Fibroblast of skin of abdomen (primary cell): ENCODE results near the gene GPR160. TPM values are rescaled to one million over a fixed set of nuclear protein-coding genes. Genes with fewer than 3 reads are reported as not detected.
A peak's percentile ranks its signal among the peaks of the same experiment; 100 is the strongest.
"Not testable (repeated sequence)": the region's sequence is repeated elsewhere in the genome, so short reads cannot be mapped to it uniquely, and the experiment has no call there.

ENCODE experiments used
- DNase-seq: peaks from one replicate; pipeline ENCODE4 v3.0.0-alpha.2; 2013
- polyA plus RNA-seq, 2 experiments: library from polyadenylated mRNA; unstranded; fragments of 120-200 nt; gene quantifications; one replicate each; pipeline ENCODE4 v1.2.1, GENCODE V29; 2013; ENCODE audit not compliant: insufficient read length in 2 of 2

Gene GPR160, protein sequence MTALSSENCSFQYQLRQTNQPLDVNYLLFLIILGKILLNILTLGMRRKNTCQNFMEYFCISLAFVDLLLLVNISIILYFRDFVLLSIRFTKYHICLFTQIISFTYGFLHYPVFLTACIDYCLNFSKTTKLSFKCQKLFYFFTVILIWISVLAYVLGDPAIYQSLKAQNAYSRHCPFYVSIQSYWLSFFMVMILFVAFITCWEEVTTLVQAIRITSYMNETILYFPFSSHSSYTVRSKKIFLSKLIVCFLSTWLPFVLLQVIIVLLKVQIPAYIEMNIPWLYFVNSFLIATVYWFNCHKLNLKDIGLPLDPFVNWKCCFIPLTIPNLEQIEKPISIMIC
- polyA plus RNA-seq (2013, experiment 1 of 2; ENCODE audit: insufficient read length): 0.10 TPM
- polyA plus RNA-seq (2013, experiment 2 of 2; ENCODE audit: insufficient read length): 0.17 TPM

DNA sequence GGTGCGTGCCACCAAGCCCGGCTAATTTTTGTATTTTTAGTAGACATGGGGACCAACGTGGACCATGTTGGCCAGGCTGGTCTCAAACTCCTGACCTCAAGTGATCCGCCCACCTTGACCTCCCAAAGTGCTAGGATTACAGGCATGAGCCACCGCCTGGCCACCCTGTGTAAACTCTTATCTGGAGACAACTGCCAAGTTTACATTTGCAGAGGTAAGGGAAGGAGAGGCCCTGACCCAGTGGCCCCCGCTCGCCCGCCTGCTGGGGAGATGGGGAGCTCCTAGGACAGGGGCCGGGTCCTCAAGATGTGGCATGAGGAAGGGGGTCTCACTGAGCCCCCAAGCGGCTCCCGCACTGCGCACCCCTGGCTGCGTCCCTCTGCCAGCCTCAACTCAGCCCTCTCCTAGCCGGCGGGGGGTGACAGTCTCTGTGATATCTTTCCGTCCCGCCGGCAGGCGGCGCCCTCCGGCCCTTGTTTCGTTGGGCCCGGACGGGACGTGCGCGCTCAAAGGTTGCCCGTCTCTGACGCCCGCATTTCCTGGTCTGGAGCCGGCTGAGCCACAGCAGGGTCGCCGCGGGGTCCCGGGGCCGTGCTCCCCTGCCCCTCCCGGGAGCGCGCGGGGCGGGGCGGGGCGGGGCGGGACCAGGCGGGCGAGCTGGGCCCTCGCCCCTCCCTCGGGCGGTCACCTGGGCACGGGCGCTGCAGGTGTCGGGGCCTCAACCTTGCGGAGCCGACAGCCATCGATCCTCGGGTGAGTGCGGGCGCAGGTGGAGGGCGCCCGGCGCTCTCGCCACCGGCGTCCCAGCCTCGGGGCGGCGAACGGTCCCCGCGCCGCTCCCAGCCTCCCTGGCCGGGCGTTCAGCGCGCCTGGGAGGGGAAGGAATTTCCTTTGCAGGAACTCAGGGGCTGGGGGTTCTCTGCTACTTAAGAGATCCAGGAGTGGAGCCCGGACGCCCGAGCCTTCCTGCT is at the start of gene GPR160:
Gene GPR160 (plus strand): TSS at position 533 of the 971 bp plus-strand sequence. CDS start 45,978 bp downstream, outside the sequence.
- DNase-seq: peak; percentile 27

- DNase-seq: no peak
These were observed 47.4 kb upstream of the GPR160 start for GRCh38 chr3:169990431-169990830.

GRCh38 chr3:169992156-169992555 is 45.6 kb upstream of the GPR160 start:
- DNase-seq: no peak

DNA sequence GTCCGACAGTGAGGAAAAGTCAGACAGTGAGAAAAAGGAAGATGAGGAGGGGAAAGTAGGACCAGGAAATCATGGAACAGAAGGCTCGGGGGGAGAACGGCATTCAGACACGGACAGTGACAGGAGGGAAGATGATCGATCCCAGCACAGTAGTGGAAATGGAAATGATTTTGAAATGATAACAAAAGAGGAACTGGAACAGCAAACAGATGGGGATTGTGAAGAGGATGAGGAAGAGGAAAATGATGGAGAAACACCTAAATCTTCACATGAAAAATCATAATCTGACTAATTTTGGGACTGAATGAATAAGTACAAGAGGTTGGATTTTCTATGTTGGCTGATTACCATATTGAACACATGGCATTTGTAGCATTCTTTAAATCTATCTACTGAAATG is 45.0 kb upstream of the GPR160 start:
- DNase-seq: no peak

DNA sequence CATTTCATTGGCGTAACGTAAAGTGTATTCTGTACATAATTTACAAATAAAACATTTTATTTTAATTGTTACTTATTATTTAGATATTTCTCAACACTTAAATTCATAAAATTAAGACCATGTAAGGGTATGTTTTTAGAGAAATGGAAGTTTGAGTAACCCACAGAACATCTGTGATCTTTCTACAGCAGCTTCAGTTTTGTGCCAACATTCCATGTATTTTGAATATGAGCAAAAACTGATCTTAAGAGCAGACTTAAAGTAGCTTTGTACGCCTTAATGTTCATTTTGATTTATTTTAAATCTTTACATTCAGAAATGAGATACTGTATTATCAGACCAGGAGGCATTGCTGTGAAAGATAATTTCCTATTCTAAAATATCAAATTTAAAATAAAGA is 44.0 kb upstream of the GPR160 start:
- no peak for DNase-seq

GRCh38 chr3:169996063-169996462 is 41.7 kb upstream of the GPR160 start:
- DNase-seq: no peak

GRCh38 chr3:169998668-169999131 is 39.1 kb upstream of the GPR160 start:
- peak; percentile 76 for DNase-seq

- no peak for DNase-seq
These were observed 38.4 kb upstream of the GPR160 start for GRCh38 chr3:169999433-169999832.

DNA sequence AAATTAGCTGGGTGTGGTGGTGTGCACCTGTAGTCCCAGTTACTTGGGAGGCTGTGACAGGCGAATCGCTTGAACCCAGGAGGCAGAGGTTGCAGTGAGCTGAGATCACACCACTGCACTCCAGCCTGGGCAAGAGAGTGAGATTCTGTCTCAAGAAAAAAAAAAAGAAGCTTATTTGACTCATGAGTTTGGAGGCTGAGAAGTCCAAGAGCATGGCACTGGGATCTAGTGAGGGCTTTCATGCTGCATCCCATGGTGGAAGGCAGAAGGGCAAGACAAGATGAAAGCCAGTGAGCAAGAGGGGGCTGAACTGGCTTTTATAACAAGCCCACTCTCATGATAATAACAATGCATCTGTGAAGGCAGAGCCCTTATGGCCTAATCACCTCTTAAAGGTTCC is 37.7 kb upstream of the GPR160 start:
- no peak for DNase-seq

GRCh38 chr3:170002231-170002630 is 35.6 kb upstream of the GPR160 start:
- no peak for DNase-seq

- DNase-seq: no peak
These were observed 34.9 kb upstream of the GPR160 start for GRCh38 chr3:170002879-170003278.

GRCh38 chr3:170003881-170004356 is 33.9 kb upstream of the GPR160 start:
- no peak for DNase-seq

GRCh38 chr3:170007031-170007663 is 30.6 kb upstream of the GPR160 start:
- DNase-seq: peak; percentile 63

DNA sequence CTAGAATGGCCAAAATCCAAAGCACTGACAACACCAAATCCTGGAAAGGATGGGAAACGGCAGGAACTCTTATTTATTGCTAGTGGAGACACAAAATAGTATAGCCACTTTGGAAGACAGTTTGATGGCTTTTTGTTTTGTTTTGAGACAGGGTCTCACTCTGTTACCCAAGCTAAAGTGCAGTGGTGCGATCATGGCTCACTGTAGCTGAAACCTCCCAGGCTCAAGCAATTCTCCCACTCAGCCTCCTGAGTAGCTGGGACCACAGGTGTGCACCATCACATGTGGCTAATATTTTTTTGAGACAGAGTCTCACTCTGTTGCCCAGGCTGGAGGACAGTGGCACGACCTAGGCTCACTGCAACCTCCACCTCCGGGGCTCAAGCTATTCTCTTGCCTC is 27.3 kb upstream of the GPR160 start:
- no peak for DNase-seq

DNA sequence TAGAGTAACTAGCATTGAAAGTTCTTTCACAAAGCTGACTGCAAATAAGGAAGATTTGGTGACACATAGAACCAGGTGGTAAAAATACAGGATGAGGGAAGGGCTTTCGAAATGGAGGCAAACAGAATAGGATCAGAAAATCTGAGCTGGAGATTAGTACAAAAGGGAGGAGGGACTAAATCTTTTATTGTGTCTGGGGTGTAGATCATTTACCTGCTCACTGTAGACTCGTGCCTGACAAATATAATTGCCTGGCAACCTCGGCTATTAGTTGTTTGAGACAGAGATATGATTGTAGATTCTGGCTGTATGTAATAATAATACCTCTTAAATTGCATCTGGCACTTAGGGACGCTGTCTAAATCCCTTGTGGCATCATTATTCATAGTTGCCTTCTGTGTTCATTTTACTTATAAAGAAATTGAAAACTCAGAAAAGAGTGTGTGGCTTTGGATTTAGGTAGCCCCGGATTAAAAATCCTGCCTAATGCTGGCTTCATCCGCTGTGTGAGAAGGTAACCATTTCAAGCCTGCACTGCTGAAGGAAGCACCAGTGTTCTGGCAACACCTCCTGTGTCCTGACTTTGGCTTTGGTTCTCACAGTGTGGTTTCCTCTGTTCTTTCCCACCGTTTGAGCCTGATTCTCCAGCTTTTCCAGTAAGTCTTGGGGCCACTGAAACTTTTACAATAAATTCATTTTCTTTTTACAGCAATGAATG is 25.0 kb upstream of the GPR160 start:
- no peak for DNase-seq

DNA sequence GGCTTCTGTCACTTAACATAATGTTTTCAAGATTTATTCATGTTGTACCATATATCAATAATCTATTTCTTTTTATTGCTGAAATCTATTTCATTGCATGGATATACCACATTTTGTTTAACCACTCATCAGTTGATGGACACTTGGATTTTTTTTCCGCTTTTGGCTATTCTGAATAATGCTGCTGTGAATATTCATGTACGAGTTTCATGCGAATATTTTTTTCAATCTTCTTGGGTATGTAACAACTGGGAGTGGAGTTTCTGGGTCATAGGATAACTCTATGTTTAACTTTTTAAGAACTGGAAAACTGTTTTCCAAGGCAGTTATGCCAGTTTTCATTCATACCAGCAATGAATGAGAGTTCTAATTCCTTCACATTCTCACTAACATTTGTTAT is 21.7 kb upstream of the GPR160 start:
- DNase-seq: no peak

GRCh38 chr3:170019306-170019705 is 18.5 kb upstream of the GPR160 start:
- DNase-seq: not testable (repeated sequence)

DNA sequence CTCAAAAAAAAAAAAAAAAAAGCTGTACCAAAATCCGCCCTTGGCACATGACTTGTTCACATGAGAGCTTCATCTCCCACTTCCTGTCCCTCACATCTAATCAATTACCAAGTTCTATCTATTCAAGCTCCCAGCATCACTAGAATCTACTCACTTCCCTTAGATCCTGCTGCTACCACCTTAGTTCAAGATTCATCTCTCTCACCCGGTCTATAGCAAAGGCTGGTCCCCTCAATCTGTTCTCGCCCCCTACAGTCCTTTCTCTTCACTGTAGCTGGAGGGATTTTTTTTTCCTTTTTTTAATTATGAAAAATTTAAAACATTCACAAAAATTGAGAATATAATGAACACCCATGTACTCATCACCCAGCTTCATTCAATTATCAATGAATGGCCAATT is 16.7 kb upstream of the GPR160 start:
- no peak for DNase-seq

- DNase-seq: no peak
These were observed 15.5 kb upstream of the GPR160 start for GRCh38 chr3:170022336-170022735.

- DNase-seq: no peak
These were observed 14.6 kb upstream of the GPR160 start for GRCh38 chr3:170023165-170023564.

DNA sequence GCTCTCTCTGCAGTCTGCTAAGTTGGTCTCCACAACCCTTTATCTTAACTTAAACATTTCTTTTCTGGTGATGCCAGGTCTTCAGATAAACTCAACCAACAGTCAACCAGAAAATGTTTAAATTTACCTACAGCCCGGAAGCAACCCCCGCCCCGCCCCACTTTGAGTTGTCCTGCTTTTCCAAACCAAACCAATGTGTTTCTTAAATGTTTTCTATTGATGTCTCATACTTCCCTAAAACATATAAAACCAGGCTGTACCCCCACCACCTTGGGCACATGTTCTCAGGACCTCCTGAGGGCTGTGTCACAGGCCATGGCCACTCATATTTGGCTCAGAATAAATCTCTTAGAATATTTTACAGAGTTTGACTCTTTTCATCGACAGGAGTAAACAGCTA is 13.2 kb upstream of the GPR160 start:
- DNase-seq: no peak
